ENCODE data around the gene SLC35D3.

- TF ChIP-seq, protein P1, sequence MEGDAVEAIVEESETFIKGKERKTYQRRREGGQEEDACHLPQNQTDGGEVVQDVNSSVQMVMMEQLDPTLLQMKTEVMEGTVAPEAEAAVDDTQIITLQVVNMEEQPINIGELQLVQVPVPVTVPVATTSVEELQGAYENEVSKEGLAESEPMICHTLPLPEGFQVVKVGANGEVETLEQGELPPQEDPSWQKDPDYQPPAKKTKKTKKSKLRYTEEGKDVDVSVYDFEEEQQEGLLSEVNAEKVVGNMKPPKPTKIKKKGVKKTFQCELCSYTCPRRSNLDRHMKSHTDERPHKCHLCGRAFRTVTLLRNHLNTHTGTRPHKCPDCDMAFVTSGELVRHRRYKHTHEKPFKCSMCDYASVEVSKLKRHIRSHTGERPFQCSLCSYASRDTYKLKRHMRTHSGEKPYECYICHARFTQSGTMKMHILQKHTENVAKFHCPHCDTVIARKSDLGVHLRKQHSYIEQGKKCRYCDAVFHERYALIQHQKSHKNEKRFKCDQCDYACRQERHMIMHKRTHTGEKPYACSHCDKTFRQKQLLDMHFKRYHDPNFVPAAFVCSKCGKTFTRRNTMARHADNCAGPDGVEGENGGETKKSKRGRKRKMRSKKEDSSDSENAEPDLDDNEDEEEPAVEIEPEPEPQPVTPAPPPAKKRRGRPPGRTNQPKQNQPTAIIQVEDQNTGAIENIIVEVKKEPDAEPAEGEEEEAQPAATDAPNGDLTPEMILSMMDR (IDR thresholded peaks at IDR 0.05): no peak
- TF ChIP-seq TCF7 (CRISPR knock-in tag; IDR thresholded peaks at IDR 0.05; ENCODE audit: low read depth): no peak
- no peak for TF ChIP-seq FOXJ3 (CRISPR knock-in tag; IDR thresholded peaks at IDR 0.05; ENCODE audit: borderline replicate concordance)
- no peak for TF ChIP-seq KAT7 (CRISPR knock-in tag; IDR thresholded peaks at IDR 0.05; ENCODE audit: borderline replicate concordance)
- TF ChIP-seq, protein P2, sequence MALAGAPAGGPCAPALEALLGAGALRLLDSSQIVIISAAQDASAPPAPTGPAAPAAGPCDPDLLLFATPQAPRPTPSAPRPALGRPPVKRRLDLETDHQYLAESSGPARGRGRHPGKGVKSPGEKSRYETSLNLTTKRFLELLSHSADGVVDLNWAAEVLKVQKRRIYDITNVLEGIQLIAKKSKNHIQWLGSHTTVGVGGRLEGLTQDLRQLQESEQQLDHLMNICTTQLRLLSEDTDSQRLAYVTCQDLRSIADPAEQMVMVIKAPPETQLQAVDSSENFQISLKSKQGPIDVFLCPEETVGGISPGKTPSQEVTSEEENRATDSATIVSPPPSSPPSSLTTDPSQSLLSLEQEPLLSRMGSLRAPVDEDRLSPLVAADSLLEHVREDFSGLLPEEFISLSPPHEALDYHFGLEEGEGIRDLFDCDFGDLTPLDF (CRISPR knock-in tag; IDR thresholded peaks at IDR 0.05): no peak
- TF ChIP-seq FOXK1 (CRISPR knock-in tag; IDR thresholded peaks at IDR 0.05): peak; percentile 22; the same call in 1 of the 2 replicates
- TF ChIP-seq CREB1 (CRISPR knock-in tag; IDR thresholded peaks at IDR 0.05): no peak
- no peak for TF ChIP-seq TEAD4 (CRISPR knock-in tag; IDR thresholded peaks at IDR 0.05)
- no peak for TF ChIP-seq GABPB1 (CRISPR knock-in tag; IDR thresholded peaks at IDR 0.05)
Observed at GRCh38 chr6:136921936-136922684, at the start of gene SLC35D3.
